M059J (cell line): Measurements from ENCODE around the gene EPS8. TPM values are rescaled to one million over a fixed set of nuclear protein-coding genes. Genes with fewer than 3 reads are reported as not detected.
"Not testable (repeated sequence)": the region's sequence is repeated elsewhere in the genome, so short reads cannot be mapped to it uniquely, and the experiment has no call there.

Experiments
- DNase-seq: peaks from one replicate; pipeline ENCODE4 v3.0.0-alpha.2; 2012; ENCODE audit warnings: low read depth
- total RNA-seq: library from RNA; depleted of rRNA; stranded (reverse); fragments of >200 nt; shearing (Covaris generic); gene quantifications from 2 replicates; pipeline ENCODE4 v1.2.3, GENCODE V29; 2014

EPS8 gene
- total RNA-seq, 1 experiment from 2014 or later = 79.5 TPM

DNA sequence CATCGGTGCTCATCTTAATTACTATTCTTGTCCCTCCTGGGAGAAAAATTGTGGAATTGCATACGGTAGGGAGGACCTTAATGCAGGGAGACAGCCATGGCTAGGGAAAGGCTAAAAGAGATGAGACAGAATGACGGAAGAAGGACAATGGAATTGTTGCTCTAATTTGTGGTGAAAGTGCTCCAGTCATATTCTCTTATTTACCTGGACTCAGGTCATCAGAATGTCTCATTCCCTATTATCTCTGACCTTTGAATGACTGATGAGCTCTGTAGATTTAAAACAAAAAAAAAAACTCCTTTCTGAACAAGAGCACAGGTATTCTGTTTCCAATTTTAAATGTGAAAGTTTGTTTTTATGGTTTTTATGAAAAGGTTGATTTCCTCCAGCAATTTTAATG, 8.6 kb upstream of the EPS8 start:
- peak; percentile 42 for DNase-seq

DNA sequence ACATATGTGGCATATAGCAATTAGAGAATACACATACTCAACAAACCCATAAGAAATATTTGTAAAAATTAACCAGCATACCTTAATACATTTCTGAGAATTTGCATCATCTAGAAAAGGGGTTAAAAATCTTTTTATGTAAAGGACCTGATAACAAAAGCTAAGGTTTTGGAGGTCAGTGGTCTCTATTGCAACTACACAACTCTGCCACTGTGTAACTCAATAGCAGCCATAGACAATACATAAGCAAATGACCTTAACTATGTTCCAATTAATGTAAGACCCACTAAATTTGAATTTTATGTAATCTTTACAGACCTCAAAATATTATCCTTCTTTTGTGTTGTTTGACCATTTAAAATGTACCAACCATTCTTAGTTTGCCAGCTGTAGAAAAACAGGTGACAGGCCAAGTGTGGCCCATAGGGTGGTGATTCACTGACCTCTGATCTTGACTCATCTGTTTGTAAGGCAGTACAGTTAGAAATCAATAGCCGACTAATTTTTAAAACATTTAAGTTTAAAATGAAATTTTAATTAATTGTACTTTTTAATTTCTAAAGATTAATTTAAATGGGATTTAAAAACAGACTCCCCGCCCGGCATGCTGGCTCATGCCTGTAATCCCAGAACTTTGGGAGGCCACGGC, 7.4 kb upstream of the EPS8 start:
- DNase-seq = peak; percentile 79

DNA sequence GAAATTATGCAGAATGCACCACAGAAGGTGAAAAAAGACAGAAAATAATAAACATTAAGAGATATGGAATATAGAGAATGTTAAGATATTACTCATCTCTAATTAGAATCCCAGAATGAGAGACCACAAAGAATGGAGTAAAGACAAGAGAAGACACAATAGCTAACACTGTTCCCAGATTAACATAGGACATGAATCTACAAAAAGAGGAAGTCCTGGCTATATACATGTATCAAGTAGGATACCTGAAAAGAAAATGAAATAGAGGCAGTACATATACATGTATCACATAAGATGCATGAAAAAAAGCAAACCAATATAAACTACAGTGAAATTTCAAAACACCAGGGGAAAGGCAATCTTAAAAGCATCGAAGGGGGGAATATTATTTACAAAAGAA, 5.6 kb upstream of the EPS8 start:
- DNase-seq = no peak

DNA sequence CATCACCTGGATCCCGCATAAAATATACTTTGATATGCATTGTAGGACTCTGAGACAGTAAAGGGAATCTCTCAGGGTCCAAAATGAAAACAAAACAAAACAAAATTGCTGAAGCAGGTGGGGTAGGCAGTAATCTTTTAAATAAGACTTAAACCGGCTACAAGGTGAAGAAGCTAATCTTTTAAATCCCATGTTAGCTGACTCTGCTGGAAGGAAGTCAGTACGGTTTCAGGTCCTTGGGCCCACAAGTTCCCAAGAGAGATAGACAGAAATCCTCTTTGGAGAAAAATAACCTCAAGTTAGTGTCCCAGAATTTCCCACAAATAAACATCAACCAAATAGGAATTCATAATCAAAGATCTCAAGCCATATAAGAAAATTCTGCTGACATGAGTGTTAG, 5.0 kb upstream of the EPS8 start:
- DNase-seq = no peak

DNA sequence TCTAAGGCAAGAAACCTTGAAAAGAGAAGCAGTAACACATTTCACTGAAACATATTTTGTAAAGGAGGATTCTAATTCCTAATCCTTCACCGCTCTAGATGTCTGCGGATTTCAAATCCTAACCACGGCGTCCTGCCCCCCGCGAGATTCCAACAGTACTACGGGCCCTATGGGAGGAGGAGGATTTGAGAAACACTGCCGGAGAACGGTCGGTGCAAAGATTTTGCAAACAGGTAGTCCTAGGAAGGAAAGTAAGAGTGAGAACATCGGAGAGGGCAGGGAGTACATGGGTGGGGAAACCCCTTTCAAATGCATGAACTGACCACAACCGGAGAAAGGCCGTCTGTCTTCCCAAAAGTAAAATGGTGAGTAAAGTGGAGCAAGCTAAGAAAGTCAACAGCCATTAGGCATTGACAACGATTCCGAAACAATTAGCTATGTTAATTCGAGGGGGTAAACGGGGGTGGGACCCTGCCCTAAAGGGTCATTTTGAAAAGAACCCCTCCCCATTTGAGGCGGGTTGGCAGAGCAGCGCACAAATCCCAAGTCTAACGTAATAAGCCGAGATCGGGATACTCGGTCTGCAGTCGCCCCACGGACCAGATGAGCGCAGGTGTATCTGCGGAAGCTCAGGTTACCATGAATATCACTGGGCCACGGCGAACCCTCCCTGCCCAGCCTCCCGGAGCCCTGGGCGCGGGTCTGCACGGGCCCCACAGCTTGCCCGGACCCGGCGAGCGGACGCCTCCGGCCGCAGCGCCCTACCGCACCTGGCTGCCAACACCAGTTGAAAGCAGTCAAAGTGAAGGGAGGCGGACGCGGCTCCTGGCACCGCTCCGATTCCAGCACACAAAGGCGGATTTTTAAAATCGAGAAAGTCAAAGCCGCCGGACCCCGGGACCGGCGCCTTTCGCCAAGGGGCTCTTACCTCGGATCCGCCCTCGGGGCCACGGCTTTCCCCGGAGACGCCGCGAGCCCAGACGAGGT, 662 bp downstream of the EPS8 start:
- peak; percentile 66 for DNase-seq

DNA sequence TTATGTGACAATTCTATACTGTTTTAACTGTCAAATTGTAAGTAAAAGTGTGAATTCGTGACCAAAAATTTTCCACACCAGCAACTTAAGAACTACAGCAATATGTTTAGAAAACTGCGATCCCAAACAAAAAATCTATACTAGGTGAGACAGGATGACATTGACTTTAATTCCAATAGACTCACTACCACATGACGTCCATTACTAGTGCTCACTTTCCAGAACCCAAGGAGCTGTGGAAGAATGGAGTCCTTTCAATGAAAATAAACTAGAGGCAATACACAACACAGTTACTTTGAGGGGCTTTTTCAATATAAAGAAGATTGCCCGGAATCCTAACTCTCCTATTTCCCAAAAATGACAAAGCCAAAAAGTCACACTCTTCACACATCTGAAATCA, 1.4 kb downstream of the EPS8 start:
- DNase-seq = no peak

DNA sequence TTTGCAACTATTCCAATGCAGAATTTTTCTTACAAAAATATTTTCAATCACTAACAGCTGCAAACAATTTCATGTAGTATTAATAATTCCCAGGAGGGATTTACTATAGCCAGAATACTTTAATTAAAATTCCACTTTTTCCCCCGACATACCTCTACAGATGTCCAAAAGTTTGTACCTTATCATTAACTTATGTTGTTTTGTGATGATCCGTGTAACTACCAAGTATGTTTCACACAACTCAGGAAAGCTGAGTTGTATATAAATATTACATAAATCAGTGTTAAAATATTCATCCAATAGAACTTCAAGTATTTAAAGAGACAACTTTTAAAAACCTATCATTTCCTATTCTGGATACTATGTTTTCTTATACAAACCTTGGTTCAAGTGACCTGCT, 2.4 kb downstream of the EPS8 start:
- no peak for DNase-seq

DNA sequence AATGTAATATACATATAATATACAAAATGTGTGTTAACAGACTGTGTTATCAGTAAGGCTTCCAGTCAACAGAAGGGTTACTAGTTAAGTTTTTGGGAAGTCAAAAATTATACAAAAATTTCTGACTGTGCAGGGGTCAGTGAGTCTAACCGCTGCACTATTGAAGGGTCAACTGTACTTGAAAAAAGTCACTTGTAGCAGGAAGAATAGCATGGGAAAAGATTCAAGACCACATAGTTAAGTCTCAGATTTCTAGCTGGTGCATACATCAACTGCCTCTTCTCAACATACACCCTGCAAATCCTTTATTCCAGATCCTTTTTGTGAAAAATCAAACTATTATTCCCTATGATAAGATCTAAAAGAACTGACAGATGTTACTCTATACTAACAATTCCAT, 5.9 kb downstream of the EPS8 start:
- DNase-seq = no peak

DNA sequence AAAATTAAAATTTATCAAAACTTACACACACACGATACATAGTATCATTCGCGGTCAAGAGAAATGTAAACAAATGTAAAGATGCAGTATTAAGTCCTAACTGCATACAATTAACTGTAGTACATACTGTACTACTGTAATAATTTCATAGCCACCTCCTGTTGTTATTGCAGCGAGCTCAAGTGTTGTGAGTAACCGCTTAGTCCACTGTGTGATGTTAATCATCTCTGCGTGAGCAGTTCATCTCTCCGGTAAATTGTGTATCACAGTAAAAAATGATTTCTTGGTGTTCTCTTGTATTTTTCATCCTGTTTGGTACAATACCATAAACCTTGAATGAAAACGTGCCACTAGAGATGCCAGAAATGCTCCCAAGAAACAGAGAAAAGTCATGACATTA, 6.5 kb downstream of the EPS8 start:
- no peak for DNase-seq

DNA sequence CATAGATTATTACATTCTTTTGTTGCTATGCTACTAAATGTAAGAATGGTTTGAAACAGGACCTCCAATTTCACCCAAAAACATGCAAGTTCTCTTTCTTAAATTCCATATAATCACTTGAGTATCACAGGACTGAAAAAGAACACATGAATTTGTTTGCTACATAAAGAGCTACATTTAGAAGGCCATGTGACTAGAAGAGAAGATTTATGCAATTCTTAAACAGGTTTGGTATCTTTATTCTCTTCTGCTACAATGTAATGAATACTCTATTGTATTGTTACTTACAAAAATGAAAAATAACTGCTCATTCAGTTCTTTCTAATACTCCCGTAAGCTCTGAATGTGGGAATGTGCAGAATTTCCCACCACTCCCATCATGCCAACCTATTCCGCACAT, 9.3 kb downstream of the EPS8 start:
- DNase-seq = no peak

DNA sequence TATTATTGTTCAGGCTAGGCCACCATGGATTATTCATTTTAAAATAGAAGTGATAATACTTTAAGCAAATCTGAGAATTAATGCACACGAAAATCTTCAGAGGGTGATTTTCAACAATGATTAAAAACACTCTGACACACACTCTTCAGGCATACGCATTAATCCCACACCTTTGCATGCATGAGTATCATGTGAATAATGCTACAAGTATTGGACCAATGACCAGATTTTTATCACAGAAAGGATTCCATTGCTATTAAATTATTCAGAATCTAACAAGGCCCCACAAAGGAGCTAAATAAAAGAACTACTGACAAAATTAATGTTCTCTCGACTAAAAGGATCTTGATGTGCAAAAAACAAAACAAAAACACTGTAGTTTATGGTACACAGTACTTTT, 11.1 kb downstream of the EPS8 start:
- DNase-seq = peak; percentile 75

DNA sequence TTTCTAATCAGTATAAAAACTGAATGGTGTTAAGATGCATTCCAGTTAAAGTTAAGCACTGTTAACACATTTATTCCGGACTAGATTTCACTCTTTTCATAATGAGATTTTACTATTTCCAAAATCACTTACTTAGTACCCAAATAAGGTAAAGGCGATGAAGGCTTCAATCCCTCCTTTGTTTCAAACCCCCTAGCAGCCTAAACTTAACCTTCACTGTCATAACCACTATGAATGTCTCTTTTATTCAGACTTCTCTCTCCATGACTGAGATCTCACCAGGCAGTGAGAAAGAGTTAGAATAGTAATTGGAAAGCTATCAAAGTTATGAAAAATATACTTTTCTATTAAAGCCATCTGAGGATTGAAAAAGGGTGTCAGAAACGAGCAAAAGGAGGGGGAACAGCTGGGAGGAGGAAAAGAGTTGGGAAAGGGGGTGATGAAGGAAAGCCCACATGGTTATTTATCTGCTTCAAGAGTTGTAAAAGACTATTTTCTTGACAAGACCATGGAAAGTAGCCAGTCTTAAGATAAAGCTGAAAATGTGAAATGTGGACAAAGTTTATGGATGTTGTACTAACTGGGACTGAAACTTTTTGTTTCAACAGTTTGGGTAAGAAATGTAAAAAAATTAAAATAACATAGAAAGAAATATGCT, 11.7 kb downstream of the EPS8 start:
- no peak for DNase-seq

DNA sequence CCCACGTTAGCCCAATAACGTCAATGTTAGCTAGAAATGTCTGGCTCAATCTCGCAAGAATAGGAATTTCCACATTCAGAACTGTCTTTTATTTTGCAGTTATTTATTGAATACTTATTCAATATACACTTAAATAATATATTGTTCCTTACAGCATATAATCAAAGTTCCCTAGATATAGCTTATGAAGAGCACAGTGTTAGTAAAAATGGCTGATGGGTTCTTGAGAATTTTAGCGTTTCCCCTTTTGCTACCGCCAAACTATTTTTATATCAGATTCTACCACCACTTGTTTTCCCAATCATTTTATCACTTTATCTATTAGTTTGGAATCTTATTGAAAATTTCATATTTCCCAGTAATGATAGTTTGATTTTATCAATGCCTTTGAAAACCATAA, 12.7 kb downstream of the EPS8 start:
- DNase-seq = no peak

DNA sequence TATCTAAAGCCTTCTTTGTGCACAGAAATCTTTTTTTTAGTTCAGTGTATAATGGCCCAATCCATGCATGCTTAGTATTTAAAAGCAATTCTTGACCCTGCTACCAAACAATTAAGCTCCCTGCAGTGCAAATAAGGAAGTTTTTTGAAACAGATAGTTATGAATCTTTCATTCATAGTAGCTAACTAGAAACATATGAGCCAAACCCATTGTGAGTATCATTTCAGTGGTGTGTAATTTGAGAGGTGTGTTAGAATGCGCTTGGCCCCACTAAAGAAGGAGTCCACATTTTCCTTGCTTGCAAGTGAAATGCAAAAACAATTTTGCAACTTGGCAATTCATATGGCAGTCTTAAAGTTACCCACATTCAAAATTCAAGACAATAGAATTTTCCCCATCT, 14.4 kb downstream of the EPS8 start:
- DNase-seq = no peak

DNA sequence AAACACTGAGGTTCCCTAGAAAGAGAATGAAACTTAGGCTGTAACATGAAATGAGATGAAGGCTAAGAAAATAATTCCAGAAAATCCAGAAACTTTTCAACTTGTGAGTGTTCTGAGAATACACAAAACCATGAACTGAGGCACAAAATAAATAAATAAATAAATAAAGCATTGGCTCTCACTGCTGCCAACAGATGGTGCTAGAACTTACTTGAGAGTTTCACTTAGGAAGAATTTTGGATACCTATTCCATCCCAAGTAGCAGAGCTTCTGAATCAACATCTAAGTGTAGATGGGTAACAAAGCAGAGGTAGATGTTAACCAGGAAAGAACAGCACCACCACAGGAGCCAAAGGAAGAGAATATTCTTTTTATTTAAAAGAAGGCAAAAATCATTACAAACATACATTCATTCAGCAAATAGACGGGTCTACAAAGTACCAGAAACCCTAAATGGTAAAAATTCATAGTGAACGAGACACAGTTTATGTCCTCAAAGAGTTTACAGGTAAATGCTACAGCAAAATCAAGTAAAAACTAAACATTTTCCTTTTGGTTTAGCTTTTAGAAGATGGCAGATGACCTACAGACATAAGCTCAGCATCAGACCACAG, 16.7 kb downstream of the EPS8 start:
- peak; percentile 48 for DNase-seq

DNA sequence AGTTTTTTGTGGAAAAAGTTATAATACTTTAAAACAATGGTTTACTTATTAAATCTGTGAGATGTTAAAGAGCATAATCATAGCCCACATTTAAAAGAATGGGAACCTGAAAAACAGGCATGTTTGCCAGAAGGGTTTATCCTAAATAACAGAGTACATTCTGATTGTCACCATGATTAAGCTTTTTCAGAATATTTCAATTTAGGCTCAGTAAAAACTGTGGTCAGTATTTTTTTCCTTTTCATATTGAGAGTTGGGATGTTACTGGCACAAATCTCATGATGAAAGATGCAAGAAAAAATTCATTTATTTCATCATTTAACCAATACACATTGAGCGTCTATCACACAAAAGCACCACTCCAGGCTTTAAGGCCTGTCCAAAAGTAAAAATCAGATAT, 18.6 kb downstream of the EPS8 start:
- no peak for DNase-seq

DNA sequence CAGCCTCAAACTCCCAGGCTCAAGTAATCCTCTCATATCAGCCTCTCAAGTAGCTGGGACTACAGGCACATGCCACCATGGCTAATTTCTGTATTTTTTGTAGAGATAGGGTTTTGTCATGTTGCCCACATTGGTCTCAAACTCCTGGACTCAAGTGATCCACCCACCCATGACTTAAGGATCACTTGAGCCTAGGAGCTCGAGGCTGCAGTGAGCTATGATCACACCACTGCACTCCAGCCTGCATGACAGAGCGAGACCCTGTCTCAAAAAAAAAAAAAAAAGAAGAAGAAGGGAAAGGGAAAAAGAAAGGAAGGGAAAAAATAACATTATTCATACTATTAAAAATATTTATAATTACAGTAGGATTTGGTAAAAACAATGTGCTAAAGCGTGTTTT, 19.2 kb downstream of the EPS8 start:
- DNase-seq = no peak

DNA sequence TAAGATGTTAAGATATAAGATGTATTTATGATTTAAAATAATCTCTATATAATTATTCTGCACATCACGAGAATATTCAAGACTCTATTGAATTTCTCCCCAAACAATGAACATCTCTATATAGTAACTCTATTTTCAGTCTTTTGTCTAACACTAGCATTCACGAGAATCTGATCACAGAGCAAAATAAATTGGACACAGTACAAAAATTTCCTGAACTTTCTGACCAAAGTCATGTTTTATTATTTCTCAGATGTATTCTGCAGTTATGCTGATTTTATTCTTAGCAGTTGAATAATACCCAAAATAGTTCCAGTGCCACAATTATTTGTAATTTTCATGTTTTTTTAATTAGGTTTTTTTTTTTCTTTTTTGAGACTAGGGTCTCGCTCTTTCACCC, 19.6 kb downstream of the EPS8 start:
- DNase-seq = no peak

DNA sequence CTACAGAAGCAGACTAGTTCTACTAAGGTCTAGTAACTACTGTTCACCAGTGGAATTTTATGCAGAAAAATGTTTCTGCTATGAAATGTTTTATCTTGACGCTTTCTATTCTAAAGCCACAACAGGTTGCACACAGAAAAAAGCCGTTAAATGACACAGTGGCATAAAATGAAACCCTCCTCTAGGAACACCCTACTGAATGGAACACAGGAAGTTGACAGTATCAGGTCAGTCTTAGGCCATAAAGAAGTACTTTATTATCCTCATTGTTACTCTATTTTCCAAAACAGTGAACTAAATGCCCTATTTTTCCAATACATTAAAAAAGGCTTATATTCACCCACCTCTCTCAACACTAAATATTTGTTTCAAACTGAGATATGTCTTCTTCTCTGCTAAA, 21.9 kb downstream of the EPS8 start:
- peak; percentile 36 for DNase-seq

DNA sequence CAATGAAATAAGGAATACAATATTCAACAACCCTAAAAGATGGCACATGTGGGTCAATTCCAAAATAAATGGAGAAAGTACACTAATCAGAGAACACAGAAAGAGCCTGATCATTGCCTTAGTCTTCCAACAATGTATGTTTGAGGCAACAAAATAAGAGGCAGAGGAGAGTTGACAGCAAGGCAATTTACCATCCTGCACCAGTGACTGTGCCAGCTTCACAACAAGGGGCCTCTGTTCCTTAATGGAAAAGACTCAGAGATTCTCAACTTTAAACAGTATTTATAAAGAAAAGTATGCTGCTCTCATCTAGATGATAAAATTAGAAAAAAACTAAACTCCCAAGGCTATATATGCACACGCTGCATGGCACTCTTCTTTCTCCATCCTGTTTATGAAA, 25.9 kb downstream of the EPS8 start:
- DNase-seq = no peak

DNA sequence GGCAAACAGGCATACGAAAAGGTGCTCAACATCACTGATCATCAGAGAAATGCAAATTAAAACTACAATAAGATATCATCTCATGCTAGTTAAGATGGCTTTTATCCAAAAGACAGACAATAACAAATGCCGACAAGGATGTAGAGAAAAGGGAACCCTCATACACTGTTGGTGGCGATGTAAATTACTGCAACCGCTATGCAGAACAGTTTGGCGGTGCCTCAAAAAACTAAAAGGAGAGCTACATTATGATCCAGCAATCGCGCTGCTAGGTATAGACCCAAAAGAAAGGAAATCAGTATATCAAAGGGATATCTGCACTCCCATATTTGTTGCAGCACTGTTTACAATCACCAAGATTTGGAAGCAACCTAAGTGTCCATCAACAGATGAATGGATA, 27.0 kb downstream of the EPS8 start:
- DNase-seq = not testable (repeated sequence)

DNA sequence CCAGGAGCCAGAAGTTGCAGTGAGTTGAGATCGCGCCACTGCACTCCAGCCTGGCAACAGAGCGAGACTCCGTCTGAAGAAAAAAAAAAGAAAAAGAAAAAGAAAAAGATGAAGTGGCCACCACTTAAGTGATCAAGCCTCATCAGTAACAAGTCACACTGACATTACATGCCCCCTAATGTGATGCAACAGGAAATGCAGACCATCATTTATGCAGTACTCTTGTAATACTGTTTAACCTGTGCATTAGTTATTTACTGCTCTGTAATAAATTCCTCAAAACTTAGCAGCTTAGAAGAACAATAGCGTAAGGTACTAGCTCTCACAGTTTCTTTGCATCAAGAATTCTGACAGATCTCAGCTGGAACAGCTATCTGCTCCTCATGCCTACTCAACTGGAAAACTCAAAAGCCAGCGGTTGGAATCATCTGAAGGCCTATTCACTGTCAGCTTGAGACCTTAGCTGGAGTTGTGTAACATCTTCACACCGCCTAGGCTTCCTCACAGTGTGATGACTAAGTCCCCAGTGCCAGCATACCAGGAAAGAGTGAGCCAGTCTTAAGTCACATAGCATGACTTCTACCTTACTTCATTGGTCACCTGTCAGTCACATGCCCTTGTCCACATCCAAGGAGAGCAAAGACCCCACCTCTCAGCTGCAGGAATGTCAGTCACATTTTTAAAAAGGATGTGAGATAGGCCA, 31.5 kb downstream of the EPS8 start:
- DNase-seq = peak; percentile 97
